ENCODE results near the gene ACTR3C.
"Not testable (repeated sequence)": the region's sequence is repeated elsewhere in the genome, so short reads cannot be mapped to it uniquely, and the experiment has no call there.

DNA sequence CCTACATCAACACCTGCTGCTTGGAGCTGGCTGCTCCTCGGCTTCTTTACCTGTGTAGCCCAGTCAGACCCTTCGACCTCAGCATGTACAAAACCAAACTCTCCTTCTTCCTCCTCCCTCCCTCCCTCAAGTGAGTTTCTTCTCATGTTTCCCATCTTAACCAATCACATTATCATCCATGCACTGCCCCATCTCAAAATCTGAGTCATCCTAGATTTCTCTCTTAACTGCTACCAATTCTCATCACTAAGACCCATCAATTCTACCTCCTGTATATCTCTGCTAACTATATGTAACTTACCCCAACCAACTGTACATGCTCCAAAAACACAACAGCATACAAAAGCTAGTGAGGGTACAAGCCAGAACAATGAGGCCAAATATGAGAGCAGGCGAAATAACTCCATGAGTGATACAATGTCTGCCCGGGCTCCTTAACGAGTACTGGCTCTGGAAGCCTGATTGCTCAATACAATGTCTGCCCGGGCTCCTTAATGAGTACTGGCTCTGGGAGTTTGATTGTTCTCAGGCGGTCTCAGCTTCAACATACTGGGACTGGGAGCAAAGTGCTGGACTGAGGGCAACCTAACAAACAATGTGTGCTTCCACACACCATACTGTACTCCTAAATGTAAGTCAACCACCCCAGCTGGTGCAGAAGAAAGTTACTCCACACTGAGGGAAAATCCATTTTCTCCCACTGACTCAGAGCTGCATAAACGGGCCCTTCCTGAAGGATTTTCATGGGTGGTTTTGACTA is 18.7 kb downstream of the ACTR3C start:
- not testable (repeated sequence) for TF ChIP-seq BHLHE40 (IDR thresholded peaks at IDR 0.05; ENCODE audit: low read length); ZNF777 (CRISPR knock-in tag; IDR thresholded peaks at IDR 0.05); ZNF543 (CRISPR knock-in tag; IDR thresholded peaks at IDR 0.05); TCF7L2 (IDR thresholded peaks at IDR 0.05; ENCODE audit: low read depth, low read length); EP300 (IDR thresholded peaks at IDR 0.05; ENCODE audit: low read depth in 2 of 2, low read length in 2 of 2); EP300 (CRISPR knock-in tag; IDR thresholded peaks at IDR 0.05; ENCODE audit: borderline replicate concordance); GATAD2A (CRISPR knock-in tag; IDR thresholded peaks at IDR 0.05); ZNF235 (CRISPR knock-in tag; IDR thresholded peaks at IDR 0.05; ENCODE audit: borderline replicate concordance); POLR2A (IDR thresholded peaks at IDR 0.05; ENCODE audit: insufficient read depth in 1 of 2, low read depth in 2 of 2, low read length in 2 of 2); ZNF530 (CRISPR knock-in tag; IDR thresholded peaks at IDR 0.05; ENCODE audit: low read depth)
- TF ChIP-seq, protein P1, sequence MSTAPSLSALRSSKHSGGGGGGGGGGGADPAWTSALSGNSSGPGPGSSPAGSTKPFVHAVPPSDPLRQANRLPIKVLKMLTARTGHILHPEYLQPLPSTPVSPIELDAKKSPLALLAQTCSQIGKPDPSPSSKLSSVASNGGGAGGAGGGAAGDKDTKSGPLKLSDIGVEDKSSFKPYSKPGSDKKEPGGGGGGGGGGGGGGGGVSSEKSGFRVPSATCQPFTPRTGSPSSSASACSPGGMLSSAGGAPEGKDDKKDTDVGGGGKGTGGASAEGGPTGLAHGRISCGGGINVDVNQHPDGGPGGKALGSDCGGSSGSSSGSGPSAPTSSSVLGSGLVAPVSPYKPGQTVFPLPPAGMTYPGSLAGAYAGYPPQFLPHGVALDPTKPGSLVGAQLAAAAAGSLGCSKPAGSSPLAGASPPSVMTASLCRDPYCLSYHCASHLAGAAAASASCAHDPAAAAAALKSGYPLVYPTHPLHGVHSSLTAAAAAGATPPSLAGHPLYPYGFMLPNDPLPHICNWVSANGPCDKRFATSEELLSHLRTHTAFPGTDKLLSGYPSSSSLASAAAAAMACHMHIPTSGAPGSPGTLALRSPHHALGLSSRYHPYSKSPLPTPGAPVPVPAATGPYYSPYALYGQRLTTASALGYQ (CRISPR knock-in tag; IDR thresholded peaks at IDR 0.05), result not testable (repeated sequence)
- TF ChIP-seq, protein P2, sequence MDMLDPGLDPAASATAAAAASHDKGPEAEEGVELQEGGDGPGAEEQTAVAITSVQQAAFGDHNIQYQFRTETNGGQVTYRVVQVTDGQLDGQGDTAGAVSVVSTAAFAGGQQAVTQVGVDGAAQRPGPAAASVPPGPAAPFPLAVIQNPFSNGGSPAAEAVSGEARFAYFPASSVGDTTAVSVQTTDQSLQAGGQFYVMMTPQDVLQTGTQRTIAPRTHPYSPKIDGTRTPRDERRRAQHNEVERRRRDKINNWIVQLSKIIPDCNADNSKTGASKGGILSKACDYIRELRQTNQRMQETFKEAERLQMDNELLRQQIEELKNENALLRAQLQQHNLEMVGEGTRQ (IDR thresholded peaks at IDR 0.05; ENCODE audit: low read depth, low read length), result not testable (repeated sequence)
- TF ChIP-seq, protein P2 (CRISPR knock-in tag; IDR thresholded peaks at IDR 0.05; ENCODE audit: borderline replicate concordance), result not testable (repeated sequence)
- TF ChIP-seq, protein P3, sequence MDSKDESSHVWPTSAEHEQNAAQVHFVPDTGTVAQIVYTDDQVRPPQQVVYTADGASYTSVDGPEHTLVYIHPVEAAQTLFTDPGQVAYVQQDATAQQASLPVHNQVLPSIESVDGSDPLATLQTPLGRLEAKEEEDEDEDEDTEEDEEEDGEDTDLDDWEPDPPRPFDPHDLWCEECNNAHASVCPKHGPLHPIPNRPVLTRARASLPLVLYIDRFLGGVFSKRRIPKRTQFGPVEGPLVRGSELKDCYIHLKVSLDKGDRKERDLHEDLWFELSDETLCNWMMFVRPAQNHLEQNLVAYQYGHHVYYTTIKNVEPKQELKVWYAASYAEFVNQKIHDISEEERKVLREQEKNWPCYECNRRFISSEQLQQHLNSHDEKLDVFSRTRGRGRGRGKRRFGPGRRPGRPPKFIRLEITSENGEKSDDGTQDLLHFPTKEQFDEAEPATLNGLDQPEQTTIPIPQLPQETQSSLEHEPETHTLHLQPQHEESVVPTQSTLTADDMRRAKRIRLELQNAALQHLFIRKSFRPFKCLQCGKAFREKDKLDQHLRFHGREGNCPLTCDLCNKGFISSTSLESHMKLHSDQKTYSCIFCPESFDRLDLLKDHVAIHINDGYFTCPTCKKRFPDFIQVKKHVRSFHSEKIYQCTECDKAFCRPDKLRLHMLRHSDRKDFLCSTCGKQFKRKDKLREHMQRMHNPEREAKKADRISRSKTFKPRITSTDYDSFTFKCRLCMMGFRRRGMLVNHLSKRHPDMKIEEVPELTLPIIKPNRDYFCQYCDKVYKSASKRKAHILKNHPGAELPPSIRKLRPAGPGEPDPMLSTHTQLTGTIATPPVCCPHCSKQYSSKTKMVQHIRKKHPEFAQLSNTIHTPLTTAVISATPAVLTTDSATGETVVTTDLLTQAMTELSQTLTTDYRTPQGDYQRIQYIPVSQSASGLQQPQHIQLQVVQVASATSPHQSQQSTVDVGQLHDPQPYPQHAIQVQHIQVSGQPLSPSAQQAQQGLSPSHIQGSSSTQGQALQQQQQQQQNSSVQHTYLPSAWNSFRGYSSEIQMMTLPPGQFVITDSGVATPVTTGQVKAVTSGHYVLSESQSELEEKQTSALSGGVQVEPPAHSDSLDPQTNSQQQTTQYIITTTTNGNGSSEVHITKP (CRISPR knock-in tag; IDR thresholded peaks at IDR 0.05; ENCODE audit: low read depth), result not testable (repeated sequence)
- TF ChIP-seq, protein P4, sequence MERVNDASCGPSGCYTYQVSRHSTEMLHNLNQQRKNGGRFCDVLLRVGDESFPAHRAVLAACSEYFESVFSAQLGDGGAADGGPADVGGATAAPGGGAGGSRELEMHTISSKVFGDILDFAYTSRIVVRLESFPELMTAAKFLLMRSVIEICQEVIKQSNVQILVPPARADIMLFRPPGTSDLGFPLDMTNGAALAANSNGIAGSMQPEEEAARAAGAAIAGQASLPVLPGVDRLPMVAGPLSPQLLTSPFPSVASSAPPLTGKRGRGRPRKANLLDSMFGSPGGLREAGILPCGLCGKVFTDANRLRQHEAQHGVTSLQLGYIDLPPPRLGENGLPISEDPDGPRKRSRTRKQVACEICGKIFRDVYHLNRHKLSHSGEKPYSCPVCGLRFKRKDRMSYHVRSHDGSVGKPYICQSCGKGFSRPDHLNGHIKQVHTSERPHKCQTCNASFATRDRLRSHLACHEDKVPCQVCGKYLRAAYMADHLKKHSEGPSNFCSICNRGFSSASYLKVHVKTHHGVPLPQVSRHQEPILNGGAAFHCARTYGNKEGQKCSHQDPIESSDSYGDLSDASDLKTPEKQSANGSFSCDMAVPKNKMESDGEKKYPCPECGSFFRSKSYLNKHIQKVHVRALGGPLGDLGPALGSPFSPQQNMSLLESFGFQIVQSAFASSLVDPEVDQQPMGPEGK (CRISPR knock-in tag; IDR thresholded peaks at IDR 0.05), result not testable (repeated sequence)
- TF ChIP-seq, protein P5, sequence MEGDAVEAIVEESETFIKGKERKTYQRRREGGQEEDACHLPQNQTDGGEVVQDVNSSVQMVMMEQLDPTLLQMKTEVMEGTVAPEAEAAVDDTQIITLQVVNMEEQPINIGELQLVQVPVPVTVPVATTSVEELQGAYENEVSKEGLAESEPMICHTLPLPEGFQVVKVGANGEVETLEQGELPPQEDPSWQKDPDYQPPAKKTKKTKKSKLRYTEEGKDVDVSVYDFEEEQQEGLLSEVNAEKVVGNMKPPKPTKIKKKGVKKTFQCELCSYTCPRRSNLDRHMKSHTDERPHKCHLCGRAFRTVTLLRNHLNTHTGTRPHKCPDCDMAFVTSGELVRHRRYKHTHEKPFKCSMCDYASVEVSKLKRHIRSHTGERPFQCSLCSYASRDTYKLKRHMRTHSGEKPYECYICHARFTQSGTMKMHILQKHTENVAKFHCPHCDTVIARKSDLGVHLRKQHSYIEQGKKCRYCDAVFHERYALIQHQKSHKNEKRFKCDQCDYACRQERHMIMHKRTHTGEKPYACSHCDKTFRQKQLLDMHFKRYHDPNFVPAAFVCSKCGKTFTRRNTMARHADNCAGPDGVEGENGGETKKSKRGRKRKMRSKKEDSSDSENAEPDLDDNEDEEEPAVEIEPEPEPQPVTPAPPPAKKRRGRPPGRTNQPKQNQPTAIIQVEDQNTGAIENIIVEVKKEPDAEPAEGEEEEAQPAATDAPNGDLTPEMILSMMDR (CRISPR knock-in tag; IDR thresholded peaks at IDR 0.05), result not testable (repeated sequence)

Data from HepG2 (cell line).